Activated CD4-positive, CD25-positive, alpha-beta regulatory T cell treated with anti-CD3 and anti-CD28 coated beads, Interleukin-2, amount 50 U/mL, for 16 hours (primary cell): ENCODE measurements around the gene CCDC136.

ENCODE experiments used
- DNase-seq: peaks from one replicate; pipeline ENCODE4 v3.0.0-alpha.2; 2020; ENCODE audit warnings: low read depth, low spot score

Gene CCDC136

DNA sequence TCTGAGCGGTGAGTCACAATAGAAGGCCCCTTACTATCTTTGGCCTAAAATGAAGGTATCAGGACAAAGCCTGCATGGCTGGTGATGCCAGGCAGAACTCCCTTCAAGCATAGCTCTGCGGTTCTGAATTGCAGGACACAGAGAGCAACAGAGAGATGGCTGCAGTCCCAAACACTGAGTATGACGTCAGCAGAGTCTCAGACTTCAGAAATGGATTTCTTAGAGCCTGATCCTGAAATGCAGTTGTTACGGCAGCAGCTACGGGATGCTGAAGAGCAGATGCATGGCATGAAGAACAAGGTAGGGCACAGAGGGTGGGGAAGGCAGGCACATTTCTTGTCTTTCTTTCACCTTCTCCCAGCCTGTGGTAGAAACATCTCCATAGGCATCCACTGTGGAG is 13.5 kb downstream of the CCDC136 start:
- no peak for DNase-seq

DNA sequence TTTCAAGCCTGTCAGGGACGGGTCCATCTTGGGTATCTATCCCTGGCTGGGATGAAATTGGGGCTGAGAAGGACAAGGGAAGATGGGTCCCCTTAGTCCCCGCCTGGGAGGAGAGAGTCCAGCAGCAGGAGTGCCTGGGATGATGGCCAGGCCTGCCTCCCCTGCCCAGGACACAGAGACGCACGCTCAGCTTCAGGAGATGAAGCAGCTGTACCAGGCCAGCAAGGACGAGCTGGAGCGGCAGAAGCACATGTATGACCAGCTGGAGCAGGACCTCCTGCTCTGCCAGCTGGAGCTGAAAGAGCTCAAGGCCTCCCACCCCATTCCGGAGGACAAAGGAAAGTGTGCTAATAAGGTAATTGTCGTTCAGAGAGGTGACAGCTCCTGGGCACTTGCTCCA is 15.4 kb downstream of the CCDC136 start:
- DNase-seq = no peak

DNA sequence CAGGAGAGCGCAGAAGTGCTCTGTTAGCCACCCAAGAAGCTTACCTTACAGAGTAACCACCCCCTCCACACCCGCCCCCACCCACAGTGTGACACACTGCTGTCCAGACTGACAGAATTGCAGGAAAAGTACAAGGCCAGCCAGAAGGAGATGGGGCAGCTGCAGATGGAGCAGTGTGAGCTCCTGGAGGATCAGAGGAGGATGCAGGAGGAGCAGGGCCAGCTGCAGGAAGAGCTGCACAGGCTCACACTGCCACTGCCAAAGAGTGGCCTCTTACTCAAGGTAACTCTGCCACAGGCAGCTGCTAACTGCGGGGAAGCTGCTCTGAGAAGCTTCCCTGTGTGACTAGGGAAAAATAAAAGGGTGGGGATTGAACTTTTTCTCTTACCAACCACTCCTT is 17.6 kb downstream of the CCDC136 start:
- DNase-seq = no peak

DNA sequence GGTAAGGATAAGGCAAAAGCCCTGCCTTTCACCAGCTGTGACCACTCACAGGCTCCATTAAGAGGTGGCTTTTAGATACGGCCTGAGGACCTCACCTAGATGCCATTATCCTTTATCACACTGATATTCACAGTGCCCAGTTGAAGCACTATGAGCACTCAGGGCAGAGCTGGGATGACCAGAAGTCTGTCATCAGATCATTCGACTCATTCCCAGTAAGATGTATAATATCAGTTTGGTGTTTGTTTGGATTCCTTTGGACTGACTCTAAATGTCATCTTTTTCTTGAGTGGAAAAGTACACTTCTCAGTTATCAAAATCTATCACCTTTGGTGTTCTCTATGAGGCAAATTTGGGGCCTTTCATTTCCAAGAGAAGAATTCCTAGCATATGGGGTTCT is 18.7 kb downstream of the CCDC136 start:
- DNase-seq = no peak

DNA sequence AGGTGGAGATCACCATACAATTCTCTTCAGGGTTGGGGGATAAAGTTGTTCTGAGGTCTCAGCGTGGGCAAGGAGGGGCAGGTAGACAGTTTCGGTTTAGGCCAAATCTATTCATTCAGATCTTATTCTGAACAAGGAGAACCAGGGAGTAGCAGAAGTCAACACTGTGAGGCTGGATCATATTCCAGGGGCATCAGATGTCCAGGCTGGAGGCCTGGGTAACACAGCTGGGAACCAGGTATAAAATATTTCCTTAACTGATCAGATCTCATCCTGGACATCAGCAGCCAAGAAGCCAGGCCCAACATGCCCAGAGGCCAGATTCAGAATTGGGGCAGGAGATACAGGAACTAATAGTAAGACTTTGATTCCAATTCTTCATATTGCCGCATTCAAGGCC is 19.2 kb downstream of the CCDC136 start:
- DNase-seq = no peak

DNA sequence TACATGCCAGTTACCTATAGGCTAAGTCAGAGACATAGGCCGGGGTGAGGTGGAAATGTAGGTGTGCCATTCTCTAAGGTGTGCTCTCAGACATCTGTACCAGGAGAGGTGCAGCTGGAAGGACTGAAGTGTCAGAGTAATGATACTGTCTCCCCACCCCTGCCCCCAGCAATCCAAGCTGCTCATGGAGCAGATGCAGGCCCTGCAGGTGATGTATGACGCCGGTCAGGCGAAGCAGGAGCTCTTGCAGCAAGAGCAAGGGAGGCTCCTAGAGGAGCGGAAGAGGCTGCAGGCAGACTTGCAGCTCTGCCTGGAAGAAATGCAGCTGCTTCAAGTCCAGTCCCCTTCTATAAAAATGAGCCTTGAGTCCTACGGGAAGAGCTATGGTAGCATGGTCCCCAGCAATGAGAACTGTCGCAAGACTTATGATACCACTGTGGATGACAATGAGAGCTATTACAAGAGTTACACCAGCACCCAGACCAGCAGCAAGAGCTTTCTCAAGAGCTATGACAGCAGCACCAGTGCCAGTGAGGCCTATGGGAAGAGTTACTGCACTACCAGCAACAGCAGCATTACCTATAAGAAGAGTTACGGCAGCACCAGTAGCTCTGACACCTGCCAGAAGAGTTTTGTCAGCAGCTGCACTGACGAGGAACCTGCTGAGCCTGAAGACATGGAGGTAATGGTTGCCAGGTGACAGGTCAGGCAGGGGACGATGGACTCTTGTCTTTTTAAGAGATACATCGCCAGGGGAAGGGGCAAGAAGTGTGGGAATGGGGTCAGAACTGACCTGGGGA is 20.1 kb downstream of the CCDC136 start:
- DNase-seq = no peak

DNA sequence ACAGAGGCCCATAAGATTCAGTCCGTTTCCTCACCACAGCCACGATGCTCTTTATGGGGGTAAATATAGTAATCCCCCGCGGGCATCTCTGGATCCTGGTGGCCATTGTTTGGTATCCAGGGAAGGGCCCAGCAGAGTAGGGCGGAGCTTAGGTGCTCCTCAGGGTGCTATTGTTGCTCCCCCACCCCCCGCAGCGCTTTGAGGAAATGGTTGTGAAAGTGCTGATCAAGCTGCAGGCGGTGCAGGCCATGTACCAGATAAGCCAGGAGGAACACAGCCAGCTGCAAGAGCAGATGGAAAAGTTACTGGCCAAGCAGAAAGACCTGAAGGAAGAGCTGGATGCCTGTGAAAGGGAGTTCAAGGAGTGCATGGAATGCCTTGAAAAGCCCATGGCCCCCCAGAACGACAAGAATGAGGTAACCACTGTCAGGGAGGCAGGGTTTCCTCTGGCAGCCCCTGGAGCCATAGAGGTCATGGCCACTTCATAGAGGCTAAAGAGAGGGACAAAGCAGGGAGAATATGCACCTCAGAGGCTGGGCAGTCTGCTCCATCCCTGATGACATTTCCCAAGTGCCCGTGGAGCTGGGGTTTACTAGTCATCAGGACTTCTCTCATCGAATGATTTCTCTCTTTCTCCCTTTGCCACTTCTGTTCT is 20.9 kb downstream of the CCDC136 start:
- DNase-seq = no peak

DNA sequence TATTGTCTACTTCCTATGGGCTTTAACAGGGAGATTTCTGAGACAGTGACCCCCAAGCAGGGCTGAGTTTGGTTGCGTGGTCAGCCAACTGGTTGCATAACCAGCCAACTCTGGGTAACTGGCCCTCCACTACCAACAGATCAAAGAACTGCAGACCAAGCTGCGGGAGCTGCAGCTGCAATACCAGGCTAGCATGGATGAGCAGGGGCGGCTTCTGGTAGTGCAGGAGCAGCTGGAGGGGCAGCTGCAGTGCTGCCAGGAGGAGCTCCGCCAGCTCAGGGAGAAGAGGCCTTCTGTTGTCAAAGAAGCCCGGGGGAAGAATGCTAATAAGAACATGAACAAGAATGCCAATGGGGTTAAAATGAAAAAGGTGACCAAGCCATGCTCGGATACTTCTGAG is 22.7 kb downstream of the CCDC136 start:
- no peak for DNase-seq

DNA sequence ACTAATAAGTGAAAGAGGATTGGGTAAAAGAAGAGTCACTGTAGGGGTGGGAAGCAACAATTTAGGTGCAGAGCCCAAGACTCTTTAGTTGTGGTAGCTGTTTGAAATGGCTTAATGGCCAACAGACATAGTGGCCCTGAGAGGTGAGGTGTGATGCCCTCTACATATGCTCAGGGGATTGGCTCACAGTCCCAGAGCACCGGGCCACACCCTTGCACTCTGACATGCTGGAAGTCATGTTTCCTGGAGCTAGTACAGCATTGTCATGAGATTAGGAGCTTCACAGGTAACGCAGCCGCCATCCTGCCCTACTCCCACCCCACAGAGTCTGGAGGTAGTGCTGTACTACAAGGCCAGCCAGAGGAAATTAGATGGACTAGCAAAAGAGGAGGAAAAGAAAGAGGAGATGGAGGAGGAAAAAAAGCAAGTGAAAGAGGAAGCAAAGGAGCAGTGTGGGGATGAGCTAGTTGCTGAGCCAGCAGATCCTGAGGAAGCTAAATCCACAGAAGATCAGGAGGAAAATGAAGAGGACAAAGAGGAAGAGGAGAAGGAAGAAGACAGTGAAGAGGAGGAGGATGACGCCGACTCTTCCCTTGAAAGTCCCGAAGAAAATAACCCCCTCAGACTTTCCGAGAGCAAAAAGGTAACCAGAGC is 23.6 kb downstream of the CCDC136 start:
- DNase-seq = no peak

DNA sequence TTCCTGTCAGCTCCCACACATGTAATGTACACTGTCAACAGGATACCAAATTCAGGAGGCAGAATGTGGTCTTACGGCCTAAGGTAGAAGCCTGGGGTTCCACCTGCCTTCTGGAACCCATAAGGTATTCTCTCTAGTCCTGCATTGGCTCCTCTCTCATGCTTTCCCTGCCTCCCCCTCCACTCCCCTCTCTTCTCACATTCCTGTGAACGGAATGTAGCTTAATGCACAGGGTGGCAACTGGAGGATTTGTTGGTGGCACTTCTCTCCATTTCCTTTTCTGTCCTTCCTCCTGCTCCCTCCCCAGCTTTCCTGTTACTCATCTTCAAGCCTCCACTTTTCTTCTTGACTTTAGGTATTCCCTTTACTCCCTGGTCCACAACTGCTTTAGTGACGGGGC is 26.9 kb downstream of the CCDC136 start:
- no peak for DNase-seq

DNA sequence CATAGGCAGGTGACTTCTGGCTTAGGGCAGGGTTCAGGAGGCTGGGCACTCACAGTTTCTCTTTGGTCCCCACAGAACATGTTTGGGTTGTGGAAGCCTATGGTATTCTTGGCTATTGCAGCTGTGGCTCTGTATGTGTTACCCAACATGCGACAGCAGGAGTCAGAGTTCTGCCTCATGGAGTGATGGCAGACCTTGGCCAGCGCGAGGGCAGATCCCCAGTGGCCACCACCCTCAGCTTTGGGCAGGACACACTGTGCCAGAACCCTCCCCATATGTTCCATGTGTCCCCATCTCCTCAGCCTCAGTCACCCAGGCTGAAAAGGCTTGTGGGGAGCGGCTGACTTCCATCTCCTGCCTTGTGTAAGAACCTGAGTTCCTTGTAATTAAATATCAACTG is 30.0 kb downstream of the CCDC136 start:
- DNase-seq = no peak

DNA sequence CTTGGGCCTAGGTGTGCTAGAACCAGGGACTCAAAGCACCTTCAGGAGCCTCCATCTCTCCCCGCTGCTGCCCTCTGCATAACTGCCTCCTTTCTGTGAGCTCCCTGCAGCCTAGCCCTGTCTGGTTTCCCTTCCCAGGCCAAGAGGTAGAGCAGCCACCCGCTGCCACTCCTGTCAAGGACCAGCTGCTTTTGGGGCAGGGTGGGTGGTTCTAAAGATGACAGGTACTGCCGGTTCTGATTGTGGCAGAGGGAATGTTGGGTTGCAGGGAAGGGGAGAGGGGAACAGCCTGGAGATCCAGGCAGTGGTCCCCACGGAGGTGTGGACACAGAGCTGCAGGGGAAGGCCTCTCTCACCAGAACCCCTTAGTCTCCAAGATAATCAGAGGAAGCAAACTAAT is 34.7 kb downstream of the CCDC136 start:
- DNase-seq = no peak

DNA sequence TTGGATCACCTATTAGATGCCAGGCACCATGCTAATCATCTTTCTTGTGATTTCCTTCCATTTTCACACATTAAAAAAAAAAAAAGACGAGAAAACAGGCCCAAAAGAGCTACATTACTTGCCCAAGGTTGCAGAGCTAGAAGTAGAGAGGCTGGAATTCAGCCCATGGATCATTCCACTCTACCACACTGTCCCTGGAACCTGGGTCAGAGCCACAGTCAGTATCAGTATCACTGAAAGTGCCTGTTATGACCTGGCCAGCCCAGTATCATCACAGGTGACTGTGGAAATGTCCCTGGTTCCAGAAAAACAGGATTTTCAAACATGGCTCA is 35.1 kb downstream of the CCDC136 start:
- DNase-seq = no peak

DNA sequence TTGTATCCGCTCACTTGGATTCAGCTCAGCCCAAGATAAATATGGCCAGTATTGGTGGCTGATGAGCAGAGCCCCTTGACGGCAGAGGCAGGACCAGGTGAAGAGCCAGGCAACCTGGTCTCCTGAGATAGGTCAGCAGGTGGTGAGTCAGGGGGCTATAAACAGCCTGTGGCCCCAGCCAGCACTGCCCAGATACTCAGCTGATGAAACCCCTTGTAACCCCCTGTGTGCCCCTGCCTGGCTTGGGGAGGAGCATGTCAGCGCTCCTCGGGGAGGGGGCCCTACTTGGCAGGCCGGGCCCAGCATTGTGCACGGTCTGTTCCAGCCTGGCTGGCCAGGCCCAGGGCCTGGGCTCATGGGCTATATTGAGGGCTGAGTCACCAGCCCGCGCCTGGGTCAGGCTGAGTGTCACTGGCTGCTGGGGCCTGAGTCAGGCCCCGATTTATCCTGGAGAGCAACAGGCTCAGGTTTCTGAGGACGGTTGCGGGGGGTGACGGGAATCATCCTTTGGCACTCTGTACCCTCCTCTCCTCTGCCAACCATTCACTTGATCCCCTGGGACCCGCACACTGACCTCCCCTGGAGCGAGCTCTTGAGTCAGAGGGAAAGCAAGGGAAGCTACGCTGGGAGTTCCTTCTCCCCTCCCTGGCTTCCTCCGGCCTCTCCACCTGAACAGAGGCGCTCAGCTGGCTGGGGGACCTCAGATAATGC is 35.6 kb downstream of the CCDC136 start:
- no peak for DNase-seq

DNA sequence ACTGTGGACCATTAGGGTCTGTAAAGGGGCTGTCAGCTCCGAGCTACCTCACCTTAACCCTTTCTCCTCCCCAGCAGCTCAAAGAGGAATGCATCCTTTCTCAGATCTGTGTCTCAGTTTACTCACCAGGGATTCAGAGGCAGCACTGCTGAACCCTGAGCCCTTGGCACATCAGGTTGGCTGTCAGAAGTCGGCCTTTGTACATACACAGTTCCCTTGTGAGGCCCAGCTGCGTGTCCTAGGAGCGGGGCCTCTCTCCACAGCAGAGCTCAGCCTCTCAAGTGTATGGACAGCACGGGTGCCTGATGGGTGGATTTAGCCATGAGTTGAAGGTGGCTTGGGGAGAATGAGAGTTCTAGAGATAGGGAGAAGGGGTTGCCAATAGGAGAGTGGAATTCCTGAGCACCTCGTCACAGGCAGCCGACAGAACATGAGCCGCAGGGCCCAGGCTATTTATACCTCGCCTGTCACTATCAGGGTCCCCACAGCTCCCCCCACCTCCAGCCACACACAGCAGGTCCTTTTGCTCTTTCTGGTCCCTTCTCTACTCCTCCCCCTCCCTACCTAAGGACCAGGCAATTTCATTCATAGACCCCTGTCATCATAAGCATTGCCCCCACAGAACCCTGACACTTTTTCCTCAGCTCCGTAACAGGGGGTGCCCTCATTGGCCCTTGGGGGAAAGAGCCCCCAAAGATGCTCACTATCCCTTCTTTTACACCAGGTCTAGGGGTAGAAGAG is 36.4 kb downstream of the CCDC136 start:
- DNase-seq = no peak

DNA sequence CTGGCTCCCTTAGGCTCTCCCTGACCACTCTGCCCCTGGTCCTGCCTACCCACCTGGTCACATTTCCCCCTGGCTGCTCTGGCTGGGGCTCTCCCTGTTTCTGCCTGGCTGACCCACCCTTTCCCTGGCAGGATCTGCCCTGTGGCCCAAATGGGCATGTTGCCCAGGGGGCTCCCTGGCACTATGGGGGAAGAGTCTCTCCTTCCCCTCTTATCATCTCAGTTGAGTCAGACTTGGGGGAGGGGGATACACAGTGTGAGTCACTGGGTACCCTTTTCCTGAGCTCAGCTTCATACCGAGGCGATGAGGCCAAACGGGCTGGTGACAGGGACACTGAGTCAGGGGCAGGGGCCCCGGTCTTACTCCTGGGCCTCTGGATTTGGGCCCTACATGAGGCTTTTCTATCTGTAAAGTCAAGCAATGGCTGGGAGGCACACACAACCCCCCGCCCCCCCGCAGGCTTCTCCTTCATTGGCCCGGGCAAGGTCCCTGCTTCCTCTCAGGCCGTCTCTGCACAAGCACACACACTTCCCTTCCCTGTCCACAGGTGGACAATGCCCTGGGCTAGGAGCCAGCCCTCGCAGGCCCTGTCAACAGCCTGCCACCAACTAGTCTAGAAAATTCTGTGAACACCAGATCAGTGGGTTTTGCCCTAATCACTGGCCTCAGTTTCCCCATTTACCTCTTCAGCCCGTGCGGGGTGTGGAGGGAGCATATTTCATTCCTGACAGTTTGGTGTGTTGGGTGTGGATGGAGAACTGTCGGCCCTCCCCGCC is 37.8 kb downstream of the CCDC136 start:
- no peak for DNase-seq

DNA sequence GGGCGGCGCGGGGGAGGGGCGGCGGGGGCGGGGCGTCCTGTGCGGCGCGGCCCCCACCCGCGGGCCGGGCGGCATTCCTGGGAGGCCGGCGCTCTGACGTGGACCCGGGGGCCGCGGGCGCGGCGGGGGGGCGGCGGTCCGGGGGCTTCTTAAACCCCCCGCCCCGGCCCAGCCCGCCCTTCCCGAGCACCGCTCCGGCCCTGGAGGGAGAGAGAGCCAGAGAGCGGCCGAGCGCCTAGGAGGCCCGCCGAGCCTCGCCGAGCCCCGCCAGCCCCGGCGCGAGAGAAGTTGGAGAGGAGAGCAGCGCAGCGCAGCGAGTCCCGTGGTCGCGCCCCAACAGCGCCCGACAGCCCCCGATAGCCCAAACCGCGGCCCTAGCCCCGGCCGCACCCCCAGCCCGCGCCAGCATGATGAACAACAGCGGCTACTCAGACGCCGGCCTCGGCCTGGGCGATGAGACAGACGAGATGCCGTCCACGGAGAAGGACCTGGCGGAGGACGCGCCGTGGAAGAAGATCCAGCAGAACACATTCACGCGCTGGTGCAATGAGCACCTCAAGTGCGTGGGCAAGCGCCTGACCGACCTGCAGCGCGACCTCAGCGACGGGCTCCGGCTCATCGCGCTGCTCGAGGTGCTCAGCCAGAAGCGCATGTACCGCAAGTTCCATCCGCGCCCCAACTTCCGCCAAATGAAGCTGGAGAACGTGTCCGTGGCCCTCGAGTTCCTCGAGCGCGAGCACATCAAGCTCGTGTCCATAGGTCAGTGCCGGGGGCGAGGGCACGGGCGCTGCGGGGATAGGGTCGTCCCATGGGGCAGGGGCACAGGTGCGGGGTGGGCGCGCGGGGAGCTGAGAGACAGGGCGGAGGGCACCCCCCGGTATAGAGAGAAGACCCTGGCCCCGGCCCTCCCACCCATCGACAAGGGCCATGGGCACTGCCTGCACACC is 38.7 kb downstream of the CCDC136 start, which contains the start of gene FLNC:
FLNC (plus strand) TSS at position 176 of the 947 bp plus-strand sequence; CDS start at position 408, 232 bp downstream.
- no peak for DNase-seq

DNA sequence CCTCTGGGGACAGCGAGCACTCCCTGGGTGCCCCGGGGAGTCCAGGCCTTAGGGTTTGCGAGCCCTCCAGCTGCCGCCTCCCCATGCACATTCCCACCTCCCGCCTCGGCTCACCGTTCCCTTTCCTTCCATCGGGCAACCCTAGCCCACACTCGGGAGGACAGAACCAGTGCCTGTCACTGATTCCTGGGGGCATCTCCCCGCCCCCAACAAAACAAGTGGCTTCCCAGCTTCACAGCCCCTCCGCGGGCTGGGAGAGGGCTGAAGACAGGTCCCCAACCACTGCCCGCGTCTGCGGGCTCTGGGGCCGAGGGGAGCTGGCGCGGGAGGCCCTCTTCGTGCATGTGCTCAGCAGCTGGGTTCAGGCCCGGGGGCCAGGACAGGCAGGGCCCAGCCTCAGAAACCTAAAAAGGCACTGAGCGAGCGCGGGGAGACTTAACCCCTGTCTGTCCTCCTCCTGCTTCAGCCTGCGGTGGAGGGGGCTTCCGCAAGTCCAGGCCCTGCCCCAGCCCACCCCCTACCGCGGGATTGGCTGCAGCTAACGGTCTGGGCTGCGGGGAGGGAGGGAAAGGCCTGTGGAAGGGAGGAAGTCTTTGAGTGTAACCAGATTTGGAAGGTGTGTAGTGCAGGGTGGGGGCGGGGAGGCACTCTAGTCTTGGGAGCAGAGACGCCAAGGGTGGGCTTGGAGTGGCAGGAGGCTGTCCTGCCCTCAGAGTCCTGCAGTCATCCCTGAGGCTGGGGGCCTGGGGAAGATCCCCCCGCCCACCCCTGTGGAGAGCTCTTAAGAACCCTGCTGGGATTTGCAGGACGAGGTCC is 39.6 kb downstream of the CCDC136 start:
- no peak for DNase-seq
